Adrenal gland (tissue), 12 donors: ENCODE results near the gene PXDN. TPM values are rescaled to one million over a fixed set of nuclear protein-coding genes. Genes with fewer than 3 reads are reported as not detected.

Source experiments
- DNase-seq, 7 donors: peaks; one replicate each; pipeline ENCODE4 v3.0.0-alpha.2; 2019 to 2020
- H3K27ac ChIP-seq, 5 donors: fragments of 200-600 bp; sonication (generic) in 4 of 5; 1 replicate in 3 of 5; 2 replicates in 2 of 5; pipeline versions ENCODE4 v1.5.1 to v1.8.0; 2016 to 2020; ENCODE audit warnings: mild to moderate bottlenecking in 1 of 5
- H3K27me3 ChIP-seq: fragments of 200-600 bp; 2 replicates; pipeline ENCODE4 v1.8.0; 2021
- H3K36me3 ChIP-seq, 2 donors: fragments of 200-600 bp; replicated peaks in 1 of 2; 1 replicate in 1 of 2; 2 replicates in 1 of 2; pipeline versions ENCODE4 v1.5.1 to v1.8.0; 2018 to 2022
- H3K4me1 ChIP-seq, 2 donors: fragments of 200-600 bp; replicated peaks in 1 of 2; 1 replicate in 1 of 2; 2 replicates in 1 of 2; pipeline versions ENCODE4 v1.5.1 to v1.8.0; 2018 to 2021
- H3K4me3 ChIP-seq, 4 donors: fragments of 200-600 bp; sonication (generic) in 3 of 4; one replicate each; pipeline ENCODE4 v1.5.1; 2016 to 2018
- H3K9me3 ChIP-seq, 3 donors: fragments of 200-600 bp; sonication (generic) in 1 of 3; replicated peaks in 1 of 3; 1 replicate in 2 of 3; 2 replicates in 1 of 3; pipeline versions ENCODE4 v1.5.1 to v1.8.0; 2016 to 2021
- POLR2A ChIP-seq, 2 donors: fragments of 450-650 bp; IDR thresholded peaks; one replicate each; pipeline ENCODE4 v1.6.1; 2017; ENCODE audit warnings: antibody characterized with exemption in 2 of 2, mild to moderate bottlenecking in 2 of 2, moderate library complexity in 1 of 2
- WGBS, 4 donors: extraction: QIAGEN DNeasy Blood & Tissue Kit in 2 of 4; methylation state at CpG; one replicate each; pipeline versions ENCODE4 v1.1.5 to v1.1.7; 2013 to 2017; 5-methylcytosine and 5-hydroxymethylcytosine counted together
- intact Hi-C, 2 donors: fragments of 100-400 bp; cut with DNase I; formaldehyde crosslinking; loops; one replicate each; pipeline versions ENCODE4 v1.14.1 to v1.15.0; 2022 to 2023
- polyA plus RNA-seq, 3 donors: library from polyadenylated mRNA; stranded (reverse); fragments of 200-250 nt in 2 of 3; fragments of 350-450 nt in 1 of 3; fragmentation: Illumina TruSeq in 1 of 3; extraction: RNeasy Lipid Tissue Mini Kit (QIAGEN cat#74804) in 1 of 3; gene quantifications; one replicate each; pipeline ENCODE4 v1.2.3, GENCODE V29; 2013 to 2014
- total RNA-seq, 9 donors: library from RNA; depleted of rRNA in 4 of 9; stranded (reverse); fragments of >200 nt in 4 of 9; fragments of 120-200 nt in 1 of 9; fragmentation: NEBNext Ultra II Directional in 1 of 9; extraction: Animal tissue kit (Norgen Biotek cat#: 25700) in 1 of 9; gene quantifications; one replicate each; pipeline versions ENCODE4 v1.1.0 to v1.2.4, GENCODE V29; 2013 to 2023
- TF ChIP-seq, protein P1 (sequence below), 6 experiments: fragments of 450-650 bp in 4 of 6; fragments of 200-600 bp in 2 of 6; sonication (generic) in 1 of 6; IDR thresholded peaks; 1 replicate in 5 of 6; 2 replicates in 1 of 6; pipeline versions ENCODE4 v1.5.1 to v1.8.0; 2016 to 2021; ENCODE audit warnings: antibody characterized with exemption in 6 of 6, mild to moderate bottlenecking in 2 of 6, moderate library complexity in 1 of 6
- donor health status: healthy with polysubstance abuse.
- donor health status: Bipolar disorder and iron deficiency.
- donor health status: DM: yes; HTN: yes; CAD: no.
- donor health status: DM: no; HTN: no; CAD: no.
- donor health status: DM: no; HTN: no; CAD: no.
- donor health status: DM: yes; HTN: yes; CAD: no.

PXDN gene
- total and polyA plus RNA-seq, 12 donors, result 8.5 to 39.5 (median 22.1) TPM

- H3K27ac ChIP-seq, result no peak overlapping the region
- H3K9me3 ChIP-seq, result no peaks in the 10 kb centered on the region
- intact Hi-C loops, result no loop called here
- no peak for DNase-seq
- WGBS, 4 donors, result 86 to 94% (median 92%) methylated on average over 13 of the region's 13 CpGs
- no peak for TF ChIP-seq POLR2A (IDR thresholded peaks at IDR 0.05)
- TF ChIP-seq, protein P1, sequence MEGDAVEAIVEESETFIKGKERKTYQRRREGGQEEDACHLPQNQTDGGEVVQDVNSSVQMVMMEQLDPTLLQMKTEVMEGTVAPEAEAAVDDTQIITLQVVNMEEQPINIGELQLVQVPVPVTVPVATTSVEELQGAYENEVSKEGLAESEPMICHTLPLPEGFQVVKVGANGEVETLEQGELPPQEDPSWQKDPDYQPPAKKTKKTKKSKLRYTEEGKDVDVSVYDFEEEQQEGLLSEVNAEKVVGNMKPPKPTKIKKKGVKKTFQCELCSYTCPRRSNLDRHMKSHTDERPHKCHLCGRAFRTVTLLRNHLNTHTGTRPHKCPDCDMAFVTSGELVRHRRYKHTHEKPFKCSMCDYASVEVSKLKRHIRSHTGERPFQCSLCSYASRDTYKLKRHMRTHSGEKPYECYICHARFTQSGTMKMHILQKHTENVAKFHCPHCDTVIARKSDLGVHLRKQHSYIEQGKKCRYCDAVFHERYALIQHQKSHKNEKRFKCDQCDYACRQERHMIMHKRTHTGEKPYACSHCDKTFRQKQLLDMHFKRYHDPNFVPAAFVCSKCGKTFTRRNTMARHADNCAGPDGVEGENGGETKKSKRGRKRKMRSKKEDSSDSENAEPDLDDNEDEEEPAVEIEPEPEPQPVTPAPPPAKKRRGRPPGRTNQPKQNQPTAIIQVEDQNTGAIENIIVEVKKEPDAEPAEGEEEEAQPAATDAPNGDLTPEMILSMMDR (IDR thresholded peaks at IDR 0.05), result no peak
- H3K4me1 ChIP-seq, result no peaks in the 10 kb centered on the region
- no peaks in the 10 kb centered on the region for H3K36me3 ChIP-seq
- no peak overlapping the region for H3K4me3 ChIP-seq
- no peaks in the 10 kb centered on the region for H3K27me3 ChIP-seq
These were observed 122.8 kb downstream of the PXDN start for GRCh38 chr2:1621501-1621900.

DNA sequence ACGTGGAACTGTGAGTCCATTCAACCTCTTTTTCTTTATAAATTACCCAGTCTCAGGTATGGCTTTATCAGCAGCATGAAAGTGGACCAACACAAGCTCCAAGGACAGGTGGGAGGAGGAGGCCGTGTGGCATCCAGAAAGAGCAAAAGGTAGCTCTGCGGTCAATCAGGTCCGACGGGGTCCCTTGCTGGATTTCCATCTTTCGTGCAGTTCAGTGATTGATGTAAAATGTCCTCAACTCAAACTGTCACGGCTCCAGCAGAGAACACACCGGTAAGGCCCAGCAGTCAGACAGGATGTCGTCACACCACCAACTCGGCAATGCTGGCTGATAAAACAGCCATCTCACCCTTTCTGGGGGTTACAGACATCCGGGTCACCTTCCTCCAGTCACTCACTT, 123.3 kb downstream of the PXDN start:
- Histone ChIP-seq H3K36me3 (no peaks in the 10 kb centered on the region), H3K9me3 (no peaks in the 10 kb centered on the region), H3K4me1 (no peaks in the 10 kb centered on the region), H3K4me3 (no peak overlapping the region), H3K27ac (no peak overlapping the region), H3K27me3 (no peaks in the 10 kb centered on the region)
- intact Hi-C loops, result no loop called here
- TF ChIP-seq, protein P1 (IDR thresholded peaks at IDR 0.05), result no peak
- TF ChIP-seq POLR2A (IDR thresholded peaks at IDR 0.05), result no peak
- no peak for DNase-seq
- 75 to 84% (median 79%) methylated on average over 6 to 11 of the region's 11 CpGs for WGBS, 4 donors

DNA sequence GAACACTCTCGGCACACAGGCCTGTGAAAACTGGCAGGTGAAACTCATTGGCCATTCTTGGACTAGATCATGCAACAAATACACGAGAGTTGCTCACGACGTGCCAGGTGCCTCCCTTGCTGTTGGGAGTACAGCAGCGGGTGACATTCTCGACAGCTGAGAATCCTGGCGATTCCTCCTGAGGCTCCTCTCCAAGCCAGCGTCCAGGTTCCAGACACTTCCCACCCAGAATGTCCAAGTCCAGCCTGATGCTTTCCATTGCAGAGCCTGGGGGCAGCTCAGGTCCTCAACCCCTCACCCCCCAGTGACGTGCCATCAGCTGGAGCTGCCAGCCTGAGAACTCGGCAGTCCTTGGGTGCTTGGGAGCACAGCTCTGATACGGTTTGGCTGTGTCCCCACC, 124.2 kb downstream of the PXDN start:
- no peak overlapping the region for H3K27ac ChIP-seq
- no peaks in the 10 kb centered on the region for H3K4me1 ChIP-seq
- no peaks in the 10 kb centered on the region for H3K36me3 ChIP-seq
- H3K9me3 ChIP-seq, result no peaks in the 10 kb centered on the region
- no peaks in the 10 kb centered on the region for H3K27me3 ChIP-seq
- WGBS, 4 donors, result 77 to 89% (median 83%) methylated on average over 9 to 11 of the region's 11 CpGs
- TF ChIP-seq, protein P1 (IDR thresholded peaks at IDR 0.05), result no peak
- TF ChIP-seq POLR2A (IDR thresholded peaks at IDR 0.05), result no peak
- H3K4me3 ChIP-seq, result no peak overlapping the region
- no peak for DNase-seq
- intact Hi-C loops, result no loop called here

GRCh38 chr2:1619556-1619955, 124.8 kb downstream of the PXDN start:
- Histone ChIP-seq H3K27ac (no peak overlapping the region), H3K4me1 (no peaks in the 10 kb centered on the region), H3K36me3 (no peaks in the 10 kb centered on the region), H3K9me3 (no peaks in the 10 kb centered on the region), H3K4me3 (no peak overlapping the region), H3K27me3 (no peaks in the 10 kb centered on the region)
- intact Hi-C loops, result no loop called here
- DNase-seq, result no peak
- TF ChIP-seq, protein P1 (IDR thresholded peaks at IDR 0.05), result no peak
- TF ChIP-seq POLR2A (IDR thresholded peaks at IDR 0.05), result no peak
- WGBS, 4 donors, result 70 to 94% (median 82%) methylated on average over 6 to 9 of the region's 10 CpGs
